ENCODE measurements around the gene NR1I3. TPM values are rescaled to one million over a fixed set of nuclear protein-coding genes. Genes with fewer than 3 reads are reported as not detected.

The NR1I3 gene
- total RNA-seq, 2 donors from 2014 or later: not detected

DNA sequence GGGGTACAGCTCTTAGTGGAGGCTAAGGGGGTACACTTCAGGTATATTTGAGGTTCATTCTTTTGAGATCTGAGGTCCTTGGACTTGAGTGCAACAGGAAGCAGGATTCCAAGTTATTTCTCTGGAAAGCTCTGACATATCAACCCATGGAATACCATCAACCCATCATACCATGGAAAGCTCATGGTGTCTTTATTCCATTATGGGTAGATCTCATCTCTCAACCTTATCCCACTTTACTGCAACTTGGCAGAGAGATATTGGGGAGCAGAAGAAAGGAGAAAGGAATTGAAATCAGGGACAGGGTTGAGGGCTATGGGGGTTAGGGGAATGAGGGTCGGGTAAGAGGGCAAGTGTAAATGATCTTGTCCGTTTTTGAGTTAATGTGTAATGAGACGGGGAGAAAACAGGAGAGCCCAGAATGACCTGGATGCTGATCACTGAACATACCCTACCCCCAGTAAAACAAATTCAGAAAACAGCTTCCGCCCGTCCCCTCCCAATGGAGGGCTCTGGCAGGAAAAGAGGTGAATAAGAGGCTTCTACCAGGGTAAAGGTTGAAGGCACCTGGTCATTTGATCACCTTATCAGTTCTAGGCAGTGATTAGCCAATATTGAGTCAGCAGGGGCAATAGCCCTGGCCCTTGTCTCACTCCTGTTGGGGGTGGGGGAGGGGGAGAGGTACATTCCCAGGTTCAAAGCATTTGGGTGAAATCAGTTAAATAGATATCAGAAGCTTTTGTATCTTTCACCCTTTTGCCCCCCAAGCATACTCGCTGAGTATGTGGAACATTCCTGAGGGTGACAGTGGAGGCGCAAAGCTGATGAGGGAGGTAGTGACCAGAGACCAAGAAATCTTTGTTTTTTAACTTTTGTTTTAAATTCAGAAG lies 14.0 kb downstream of the NR1I3 start:
- peak; percentile 23 for DNase-seq (ENCODE audit: low spot score)
- intact Hi-C loops (cut with DNase I): loop anchor here (10.0 kb wide), 2 partner anchors 151 to 161 kb away; no protein-coding TSS in a partner anchor

DNA sequence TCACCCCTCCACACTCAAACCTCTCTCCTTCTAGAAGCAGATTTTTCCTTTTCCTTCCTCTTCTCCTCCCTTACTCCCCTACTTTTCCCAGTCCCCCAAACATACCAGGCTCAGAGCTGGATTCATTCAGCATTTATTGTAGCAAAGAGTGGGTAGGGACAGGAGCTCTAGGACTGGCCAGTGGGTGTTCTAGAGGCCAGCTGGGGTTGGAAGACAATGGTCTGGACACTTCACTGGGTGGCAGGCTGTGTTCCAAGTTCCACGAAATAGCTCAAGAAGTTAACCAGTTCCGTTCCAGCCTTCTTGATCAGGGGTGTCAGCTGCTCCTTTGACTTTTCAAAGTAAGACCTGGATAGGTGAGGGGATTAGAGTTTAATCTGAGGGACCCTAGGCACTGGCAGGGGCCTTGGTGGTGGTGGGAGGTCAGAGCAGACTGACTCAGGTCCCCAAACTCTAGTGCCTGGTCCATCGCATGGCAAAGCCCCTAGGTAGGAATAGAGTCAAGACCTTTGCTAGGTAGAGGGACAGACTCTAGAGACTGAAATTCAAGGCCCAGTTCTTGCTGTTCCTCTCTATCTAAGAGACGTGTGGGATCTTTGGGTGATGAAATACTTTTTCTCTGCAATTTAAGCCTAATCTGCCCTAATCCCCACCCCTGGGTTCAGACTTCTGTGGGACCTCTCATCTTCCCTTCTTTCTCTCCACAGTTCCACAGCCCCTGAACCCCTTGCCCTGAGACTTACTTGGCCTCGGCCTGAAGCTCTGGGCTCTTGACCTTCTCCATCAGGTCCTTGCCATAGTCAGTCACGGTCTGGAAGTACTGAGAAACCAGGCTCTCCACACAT lies 15.6 kb downstream of the NR1I3 start:
- peak; percentile 31 for DNase-seq (ENCODE audit: low spot score)
- intact Hi-C loops (cut with DNase I): loop anchor here (10.0 kb wide), 2 partner anchors 152 to 162 kb away; no protein-coding TSS in a partner anchor

DNA sequence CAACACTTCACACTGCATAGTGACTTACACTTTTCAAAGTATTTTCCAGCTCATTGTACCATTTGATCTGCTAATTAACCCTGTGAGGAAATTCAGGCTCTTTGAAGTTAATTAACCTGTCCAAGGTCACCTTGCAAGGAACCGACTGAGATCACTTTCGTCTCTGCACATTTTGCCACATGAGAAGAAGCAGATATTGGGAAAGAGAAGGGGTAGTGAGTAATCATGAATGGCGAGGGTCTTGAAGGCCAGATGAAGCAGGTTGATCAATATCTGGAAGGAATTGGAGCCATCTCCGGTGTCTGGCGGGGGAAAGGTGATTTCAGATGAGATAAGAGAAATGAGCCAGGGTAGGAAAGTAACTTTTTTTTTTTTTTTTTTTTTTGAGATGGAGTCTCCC lies 18.0 kb downstream of the NR1I3 start:
- DNase-seq (ENCODE audit: low spot score): peak; percentile 35
- intact Hi-C loops (cut with DNase I): loop anchor here (10.0 kb wide), 2 partner anchors 155 to 165 kb away; no protein-coding TSS in a partner anchor

DNA sequence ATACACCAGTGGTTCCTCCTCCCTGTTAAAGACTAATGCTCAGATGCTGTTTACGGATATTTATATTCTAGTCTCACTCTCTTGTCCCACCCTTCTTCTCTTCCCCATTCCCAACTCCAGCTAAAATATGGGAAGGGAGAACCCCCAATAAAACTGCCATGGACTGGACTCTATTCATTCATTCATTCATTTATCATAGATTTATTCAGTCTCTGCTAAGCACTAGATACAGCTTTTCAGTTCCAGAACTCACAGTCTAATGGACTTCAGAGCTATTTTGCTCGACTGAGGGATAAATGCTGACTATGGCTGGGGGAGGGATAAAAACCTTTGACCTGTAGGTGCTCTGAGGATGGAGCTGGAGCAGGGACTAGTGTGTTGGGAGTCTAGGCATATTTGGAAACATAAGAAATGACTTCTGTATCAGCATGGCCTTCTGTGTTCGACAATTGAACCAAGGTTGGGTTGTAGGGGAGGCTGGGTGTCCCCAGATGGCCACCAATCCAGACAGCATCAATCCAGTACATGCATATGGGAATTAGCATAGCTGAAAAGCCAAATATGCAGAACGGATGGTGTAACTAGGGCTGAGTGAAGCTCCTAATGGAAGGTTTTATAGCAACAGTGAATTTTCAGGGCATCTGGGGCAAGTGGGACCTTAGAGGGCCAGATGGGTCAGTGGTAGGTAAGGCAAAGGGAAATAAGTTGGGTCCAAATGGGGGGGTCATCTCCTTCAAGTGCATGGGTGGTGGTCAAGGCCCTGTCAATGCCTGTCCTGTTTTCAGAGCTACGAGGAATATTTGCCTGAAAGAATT lies 18.7 kb downstream of the NR1I3 start:
- peak; percentile 9 for DNase-seq (ENCODE audit: low spot score)
- intact Hi-C loops (cut with DNase I): no loop called here

DNA sequence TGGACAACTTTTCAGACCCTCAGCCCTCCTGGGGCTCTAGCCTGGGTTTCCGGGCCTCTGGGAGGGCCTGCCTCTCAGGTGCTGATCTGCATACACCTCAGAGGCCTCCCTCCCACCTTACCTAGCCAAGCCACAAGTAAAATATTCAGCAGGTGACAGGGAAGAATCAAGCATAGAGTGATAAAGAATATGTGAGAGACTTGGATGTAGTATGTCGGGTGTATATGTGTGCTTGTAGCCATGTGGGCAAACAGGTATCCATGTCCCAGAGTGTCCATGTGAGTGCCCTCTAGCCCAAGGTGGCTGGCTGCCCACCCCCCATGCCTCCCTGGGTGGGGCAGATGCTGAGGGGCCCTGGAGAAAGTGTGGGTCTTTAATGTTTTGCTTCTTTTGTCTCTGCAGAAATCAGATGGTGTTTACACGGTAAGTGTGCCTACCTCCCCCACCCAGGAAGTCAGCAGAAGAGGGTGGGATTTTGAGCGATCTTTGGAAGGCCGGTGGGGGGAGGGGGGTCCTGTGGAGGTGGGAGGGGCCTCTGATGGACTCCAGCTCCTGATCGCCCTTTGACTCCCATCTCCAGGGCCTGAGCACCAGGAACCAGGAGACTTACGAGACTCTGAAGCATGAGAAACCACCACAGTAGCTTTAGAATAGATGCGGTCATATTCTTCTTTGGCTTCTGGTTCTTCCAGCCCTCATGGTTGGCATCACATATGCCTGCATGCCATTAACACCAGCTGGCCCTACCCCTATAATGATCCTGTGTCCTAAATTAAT lies 19.5 kb downstream of the NR1I3 start:
- intact Hi-C loops (cut with DNase I): no loop called here

DNA sequence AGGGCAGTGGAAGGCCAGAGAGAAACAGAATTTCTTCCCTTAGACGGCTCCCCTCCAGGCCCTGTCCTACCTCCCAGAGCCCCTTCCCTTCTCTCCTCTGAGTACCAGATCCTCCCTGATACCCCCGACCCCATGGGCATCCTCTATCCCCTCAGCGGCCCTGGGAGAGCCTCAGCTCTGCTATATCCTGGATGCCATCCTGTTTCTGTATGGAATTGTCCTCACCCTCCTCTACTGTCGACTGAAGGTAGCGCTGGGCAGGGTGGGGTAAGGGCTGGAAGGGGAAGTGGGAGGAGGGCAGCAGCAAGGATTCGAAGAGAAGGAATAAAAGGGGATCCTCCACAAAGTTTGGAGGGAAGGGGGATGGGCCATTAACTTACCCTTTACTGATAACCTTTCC lies 20.2 kb downstream of the NR1I3 start:
- DNase-seq (ENCODE audit: low spot score): peak; percentile 70
- intact Hi-C loops (cut with DNase I): no loop called here

More for the DNA sequence above, 19.5 kb downstream of the NR1I3 start:
- peak; percentile 45 for DNase-seq (ENCODE audit: low spot score)

DNA sequence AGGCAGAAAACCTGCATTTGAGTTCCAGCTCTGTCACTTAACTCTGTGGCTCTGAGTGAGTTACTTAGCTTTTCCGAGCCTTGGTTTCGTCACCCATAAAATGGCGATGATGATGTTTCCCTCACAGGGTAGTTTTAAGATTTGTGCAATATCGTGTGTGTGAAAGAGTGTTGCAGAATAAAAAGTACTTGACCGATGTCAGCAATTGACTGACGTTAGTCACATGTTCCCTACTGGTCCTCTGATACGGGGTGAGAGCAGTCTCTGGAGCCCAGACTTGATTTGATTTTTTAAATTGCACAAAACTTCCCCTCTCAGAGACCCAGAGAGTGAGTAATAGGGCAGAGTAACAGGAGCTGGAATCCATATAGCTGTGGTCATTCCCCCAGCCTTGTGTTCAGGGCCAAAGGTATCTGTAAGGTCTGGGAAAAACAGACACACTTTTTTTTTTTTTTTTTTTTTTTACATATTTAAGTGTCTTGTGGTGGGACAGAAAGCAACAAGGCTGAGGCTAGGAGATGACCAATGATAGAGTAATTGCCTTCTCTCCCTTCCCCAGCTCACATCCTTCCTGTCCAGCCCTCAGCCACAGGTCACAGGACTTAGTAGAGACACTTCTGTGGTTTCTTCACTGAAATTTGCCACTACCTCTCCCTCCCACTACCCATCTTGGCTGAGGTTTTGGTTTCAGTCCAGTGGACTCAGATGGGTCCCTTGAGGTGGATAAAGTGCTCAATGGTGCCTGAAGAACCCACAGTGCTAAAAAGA lies 20.9 kb downstream of the NR1I3 start:
- DNase-seq (ENCODE audit: low spot score): no peak
- intact Hi-C loops (cut with DNase I): no loop called here

DNA sequence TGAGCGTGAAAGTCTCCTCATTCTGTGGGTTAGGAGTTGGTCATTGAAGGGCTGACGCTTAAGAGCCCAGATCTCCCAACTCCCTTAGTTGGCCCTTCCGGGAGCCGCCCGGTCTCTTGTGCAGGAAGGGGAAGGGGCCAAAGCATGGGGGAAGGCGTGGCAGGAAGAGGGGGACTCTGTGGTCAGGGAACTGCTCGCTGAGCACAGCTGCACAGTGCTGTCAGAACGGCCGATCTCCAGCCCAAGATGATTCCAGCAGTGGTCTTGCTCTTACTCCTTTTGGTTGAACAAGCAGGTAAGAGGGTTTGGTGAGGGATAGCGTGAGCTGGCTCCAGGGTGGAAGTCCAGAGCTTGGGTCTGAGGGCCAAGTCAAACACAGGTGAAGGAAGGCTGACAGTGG lies 22.9 kb downstream of the NR1I3 start, which contains the start of gene FCER1G:
TSS of gene FCER1G (plus strand) at position 220 of the 400 bp plus-strand sequence. CDS start at position 247, 27 bp downstream.
- intact Hi-C loops (cut with DNase I): no loop called here
- DNase-seq (ENCODE audit: low spot score): peak; percentile 94

DNA sequence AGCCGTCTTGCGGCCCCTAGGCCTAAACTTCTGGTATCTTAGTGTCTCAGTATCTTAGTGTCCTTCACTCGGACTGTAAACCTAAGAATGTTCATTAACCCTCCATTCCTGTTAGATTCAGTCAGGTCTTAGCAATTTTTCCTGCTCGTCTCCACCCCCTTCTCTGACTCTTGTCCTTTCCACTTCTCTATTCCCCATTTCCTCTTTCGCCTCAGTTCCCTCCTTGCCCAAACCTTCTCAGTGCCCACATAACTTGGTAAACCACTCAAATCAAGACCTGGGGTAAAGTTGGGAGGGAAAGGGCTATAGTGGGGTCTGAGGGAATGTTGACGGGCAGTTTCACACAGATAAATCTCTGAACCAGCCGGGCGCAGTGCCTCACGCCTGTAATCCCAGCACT lies 23.6 kb downstream of the NR1I3 start:
- intact Hi-C loops (cut with DNase I): no loop called here
- no peak for DNase-seq (ENCODE audit: low spot score)

DNA sequence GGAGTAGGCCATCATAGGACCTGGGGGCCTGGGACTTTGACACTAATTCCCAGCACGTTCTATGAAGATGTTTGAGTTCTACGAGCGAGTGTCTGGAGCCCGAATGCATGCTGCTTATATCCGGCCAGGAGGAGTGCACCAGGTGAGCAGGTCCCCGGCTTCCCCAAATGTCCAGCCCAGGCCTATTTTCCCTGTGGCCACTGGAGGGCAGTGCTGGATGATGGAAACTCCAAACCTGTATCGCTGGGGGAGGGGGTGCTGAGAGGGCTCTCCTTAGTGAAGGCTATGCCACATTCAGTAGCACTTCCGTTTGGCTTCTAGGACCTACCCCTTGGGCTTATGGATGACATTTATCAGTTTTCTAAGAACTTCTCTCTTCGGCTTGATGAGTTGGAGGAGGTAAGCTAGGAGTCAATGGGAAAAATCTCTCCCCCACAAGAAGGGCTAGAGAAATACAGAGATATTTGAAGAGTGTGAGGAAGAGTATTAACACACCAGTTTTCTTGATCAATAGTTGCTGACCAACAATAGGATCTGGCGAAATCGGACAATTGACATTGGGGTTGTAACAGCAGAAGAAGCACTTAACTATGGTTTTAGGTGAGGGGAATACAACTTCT lies 28.1 kb downstream of the NR1I3 start:
- DNase-seq (ENCODE audit: low spot score): peak; percentile 92
- intact Hi-C loops (cut with DNase I): no loop called here

DNA sequence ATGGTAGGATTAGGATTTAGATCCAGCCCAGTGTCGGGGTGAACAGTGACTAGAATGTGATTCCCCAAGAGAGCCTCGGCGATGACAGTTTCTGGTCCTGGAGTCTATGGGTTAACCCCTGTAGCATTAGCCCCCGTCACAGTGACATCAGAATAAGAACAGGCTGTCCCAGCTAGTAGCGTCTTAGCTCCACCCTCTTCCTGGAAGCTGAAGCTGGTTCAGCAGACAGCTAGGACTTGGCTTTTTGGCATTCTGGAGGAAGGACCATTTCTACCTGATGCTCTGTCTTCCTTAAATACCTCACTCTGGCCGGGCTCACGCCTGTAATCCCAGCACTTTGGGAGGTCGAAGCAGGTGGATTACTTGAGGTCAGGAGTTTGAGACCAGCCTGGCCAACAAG lies 30.8 kb downstream of the NR1I3 start:
- intact Hi-C loops (cut with DNase I): no loop called here

DNA sequence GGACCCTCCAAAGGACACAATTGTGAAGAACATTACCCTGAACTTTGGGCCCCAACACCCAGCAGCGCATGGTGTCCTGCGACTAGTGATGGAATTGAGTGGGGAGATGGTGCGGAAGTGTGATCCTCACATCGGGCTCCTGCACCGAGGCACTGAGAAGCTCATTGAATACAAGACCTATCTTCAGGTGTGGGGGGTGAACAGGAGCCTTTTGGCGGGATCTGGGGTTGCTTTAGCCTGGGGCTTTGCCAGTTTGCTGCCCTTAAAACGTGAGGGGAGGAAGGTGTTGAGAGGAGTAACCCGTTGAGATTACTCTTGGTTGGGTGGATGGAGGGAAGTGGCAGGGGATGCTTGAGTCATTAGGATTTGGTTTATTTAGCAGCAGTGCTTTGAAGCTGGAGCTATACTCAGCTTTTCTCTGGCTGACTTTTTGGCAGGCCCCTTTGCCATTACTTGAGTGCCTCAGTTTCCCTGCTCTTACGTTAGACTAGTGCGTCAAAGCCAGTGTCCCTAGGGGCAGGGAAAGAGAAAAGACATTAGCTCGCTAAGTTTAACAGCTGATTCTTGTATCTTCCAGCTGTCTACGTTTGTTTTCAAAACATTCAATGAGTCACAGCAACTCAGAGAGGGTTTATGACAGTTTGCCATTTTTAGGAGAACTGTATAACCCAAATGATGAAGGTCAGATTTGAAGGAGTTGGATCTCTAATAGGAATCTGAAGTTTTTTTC lies 31.4 kb downstream of the NR1I3 start:
- intact Hi-C loops (cut with DNase I): no loop called here
- no peak for DNase-seq (ENCODE audit: low spot score)

More for the DNA sequence above, 30.8 kb downstream of the NR1I3 start:
- DNase-seq (ENCODE audit: low spot score): no peak

DNA sequence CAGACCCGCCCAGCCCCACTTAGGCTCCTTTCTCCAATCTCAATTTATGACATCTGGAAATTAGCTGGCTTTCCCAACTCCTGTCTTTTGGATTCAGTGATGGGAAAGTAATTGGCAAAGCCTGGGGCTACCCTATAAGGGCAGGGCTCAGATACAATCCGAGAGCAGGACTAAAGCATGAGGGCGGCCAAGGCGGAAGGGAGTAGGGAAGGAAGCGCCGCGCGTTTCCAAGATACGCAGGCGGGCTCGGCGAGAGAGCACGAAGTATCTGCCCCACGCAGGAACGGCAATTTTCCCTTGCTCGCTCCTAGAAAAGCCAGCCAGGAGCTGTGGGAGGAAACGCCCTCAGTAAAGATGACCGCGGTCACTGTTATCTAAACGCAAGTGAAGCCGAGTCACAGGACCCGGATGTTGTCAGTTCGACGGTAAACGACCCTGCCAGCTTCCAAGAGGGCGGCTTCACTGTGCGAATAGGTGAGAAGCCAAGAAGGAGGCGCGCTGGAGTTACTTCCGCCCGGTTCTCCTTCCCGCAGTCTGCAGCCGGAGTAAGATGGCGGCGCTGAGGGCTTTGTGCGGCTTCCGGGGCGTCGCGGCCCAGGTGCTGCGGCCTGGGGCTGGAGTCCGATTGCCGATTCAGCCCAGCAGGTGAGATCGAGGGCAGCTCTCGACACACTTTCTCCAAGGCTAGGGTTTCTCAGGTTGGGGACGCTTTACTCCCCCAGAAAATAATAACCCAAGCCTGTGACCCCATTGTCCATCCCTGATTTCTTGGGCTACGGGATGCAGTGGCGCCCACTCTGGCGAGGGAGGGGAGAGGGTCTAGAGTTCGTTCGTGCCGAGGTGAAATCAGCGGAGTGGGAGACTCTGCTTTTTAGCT lies 35.9 kb downstream of the NR1I3 start, which contains the start of gene NDUFS2:
TSS of gene NDUFS2 (plus strand) at position 532 of the 877 bp plus-strand sequence. CDS start at position 551, 19 bp downstream.
- intact Hi-C loops (cut with DNase I): no loop called here
- peak; percentile 99 for DNase-seq (ENCODE audit: low spot score)

DNA sequence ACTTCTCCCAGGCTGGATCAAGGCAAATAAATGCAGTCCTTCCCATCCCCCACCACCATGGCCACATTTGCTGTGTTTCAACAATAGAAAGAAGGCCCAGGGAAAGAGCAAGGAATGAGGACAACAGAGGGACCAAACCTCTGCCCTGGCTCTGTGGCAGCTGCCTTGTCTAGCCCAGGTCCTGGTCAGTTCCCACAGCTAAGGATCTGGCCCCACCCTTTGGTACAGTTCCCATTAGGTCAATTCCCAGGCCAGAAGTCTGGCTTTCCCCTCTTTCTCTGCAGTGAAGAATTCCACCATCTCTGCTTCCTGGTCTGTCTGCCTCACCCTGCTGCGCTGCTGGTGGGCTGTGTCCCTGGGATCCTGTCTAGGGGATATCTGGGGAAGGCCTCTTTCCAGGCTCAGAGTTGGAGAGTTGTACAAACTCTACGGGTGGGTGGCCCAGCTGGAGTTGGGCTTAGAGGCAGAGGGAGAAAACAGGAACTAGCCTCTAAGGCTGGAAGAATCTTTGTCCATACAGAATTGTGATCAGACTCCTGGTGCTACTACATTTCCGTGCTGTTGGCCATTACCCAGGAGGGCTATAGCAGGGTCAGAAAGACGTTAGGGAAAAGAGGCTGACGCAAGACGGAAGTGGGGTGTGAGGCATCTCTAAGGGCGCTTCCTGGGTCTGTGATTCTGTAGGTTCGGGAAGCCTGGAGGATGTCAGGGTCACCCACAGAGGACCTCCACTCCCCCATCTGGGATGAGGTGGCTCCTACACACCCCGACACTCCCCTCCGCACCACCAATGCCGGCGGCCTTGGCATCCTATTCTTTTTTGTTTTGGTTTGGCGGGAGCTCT lies 36.8 kb downstream of the NR1I3 start:
- DNase-seq (ENCODE audit: low spot score): peak; percentile 90
- intact Hi-C loops (cut with DNase I): no loop called here
